NCI-H446 treated with DMSO at 0.1 percent for 48 hours (cell line): ENCODE measurements around the gene CYP19A1.
"Not testable (repeated sequence)": the region's sequence is repeated elsewhere in the genome, so short reads cannot be mapped to it uniquely, and the experiment has no call there.

Source experiments
- DNase-seq: peaks from one replicate; lab custom pipeline; 2025; lab: John Stamatoyannopoulos, UW

Gene CYP19A1

DNA sequence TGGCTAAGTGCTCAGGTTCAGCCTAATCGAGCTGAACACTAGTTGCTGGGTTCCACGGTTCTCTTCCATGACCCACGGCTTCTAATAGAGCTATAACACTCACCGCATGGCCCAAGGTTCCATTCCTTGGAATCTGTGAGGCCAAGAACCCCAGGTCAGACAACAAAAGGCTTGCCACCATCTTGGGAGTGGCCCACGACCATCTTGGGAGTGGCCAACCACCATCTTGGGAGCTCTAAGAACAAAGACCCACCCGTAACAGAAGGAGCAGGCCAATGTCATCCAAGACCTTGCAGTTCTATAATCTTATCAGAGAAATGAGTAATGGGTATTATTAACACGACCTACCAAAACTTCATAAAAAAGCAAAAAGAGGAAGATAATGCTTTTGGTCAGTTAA lies 77.3 kb downstream of the CYP19A1 start:
- not testable (repeated sequence) for DNase-seq

- DNase-seq: no peak
These were observed 78.2 kb downstream of the CYP19A1 start for GRCh38 chr15:51260202-51260601.

DNA sequence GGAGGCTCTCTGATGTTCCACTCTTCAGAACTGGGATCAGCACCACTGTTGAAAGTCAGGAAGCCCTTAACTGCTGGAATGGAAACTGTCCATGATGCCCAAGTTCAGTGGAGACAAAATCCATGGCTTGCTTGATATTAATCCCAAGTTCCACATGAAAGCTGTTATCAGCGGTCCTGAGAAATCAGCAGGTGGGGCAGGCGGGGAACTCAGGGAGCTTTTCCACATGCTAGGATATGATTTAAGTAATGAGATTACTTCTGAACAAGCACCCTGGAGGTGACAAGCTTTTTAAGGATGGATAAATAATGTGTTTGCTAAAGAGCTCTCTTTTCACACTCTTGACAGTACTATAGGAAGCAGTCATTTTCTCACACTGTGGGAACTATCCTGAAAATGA lies 82.9 kb downstream of the CYP19A1 start:
- no peak for DNase-seq

DNA sequence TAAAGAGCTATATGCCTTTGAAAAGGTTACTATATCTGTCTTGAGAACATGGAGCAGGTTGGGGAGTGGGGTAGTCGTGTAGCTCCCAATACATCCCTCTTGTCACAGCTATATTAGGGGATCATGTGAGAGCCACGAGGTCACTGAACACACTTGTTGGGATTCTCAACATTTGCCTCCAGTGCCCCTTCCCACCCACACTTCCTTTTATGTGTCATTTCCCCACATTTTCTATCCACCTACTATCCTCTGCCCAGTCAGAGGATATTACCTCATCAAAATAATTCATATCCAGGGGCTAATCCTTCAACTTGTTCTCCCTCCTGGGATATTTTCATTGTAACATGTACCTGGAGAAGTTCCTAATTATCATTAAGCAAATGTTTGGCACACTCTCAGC lies 85.0 kb downstream of the CYP19A1 start:
- no peak for DNase-seq

DNA sequence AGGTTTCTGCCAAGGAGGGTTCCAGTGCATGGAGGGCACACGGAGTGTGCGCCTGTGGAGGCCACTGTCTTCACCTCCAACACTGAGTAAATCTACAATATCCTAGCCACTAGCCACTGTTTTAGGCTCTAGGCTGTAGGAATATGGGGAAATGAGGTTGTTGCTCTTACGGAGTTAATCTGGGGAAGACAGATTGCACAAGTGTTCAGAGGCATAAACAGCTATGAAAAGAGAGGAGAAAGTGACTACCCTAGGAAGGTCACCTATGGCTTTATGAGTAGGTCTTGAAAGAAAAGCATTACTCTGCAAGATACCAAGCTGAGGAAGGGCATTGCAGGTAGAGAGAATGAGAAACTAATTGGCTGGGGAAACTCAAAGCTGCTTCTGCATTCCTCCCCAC lies 85.7 kb downstream of the CYP19A1 start:
- no peak for DNase-seq

DNA sequence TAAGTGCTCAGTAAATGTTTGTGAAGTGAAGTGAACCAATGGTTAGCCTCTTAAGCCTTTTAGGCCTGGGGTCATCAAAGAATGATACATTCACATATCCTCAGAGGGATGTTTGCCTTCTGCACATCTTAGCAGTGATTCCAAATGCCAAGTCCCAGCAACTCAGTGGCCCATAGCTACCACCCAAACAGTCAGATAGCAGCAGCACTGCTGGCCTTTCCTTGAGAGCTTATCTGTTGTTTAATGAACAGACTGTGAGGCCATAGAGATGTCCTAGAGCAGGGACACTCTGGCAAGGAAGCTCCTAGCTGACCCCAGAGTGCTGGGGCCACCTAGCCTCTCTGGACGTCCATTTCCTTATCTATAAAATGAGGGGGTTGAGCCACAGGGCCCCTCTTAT lies 86.8 kb downstream of the CYP19A1 start:
- no peak for DNase-seq

DNA sequence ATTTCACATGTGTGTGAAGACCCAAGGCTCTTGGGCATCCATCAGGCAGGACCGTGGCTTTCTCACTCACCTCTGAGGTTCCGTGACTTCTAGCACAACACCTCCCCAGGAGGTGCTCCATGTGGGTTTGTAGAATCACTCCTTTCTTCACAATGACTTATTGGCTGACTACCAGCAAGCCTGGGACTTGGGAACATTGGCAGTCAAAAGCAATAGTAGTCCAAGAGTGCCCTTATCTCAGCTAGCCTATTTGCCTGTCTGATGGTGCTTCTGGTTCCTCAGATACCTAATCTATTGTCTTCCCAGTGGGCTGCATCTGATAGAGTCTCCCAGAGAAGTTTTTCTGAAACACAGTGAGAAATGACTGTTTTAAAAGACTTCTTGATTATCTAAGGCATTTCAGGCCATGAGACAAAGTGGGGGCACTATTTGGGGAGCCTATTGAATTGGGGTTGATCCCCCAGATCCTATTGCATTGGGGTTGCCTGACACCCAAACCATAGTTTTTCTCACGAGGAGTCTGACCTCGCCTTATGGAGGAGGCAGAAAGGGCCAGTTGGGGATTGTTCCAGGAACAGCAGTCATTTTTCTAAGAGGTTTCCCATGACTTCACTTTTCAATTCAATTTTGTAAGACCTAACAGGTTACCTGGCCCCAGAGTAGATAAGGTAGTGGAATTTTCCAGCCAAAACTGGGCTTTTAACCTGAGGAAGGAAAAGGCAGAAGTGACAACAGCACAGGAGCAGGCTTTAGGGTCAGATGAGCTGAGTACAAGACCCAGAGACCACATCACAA lies 88.0 kb downstream of the CYP19A1 start:
- no peak for DNase-seq

- no peak for DNase-seq
These were observed 92.8 kb downstream of the CYP19A1 start for GRCh38 chr15:51245628-51246027.

- DNase-seq: no peak
These were observed 94.0 kb downstream of the CYP19A1 start for GRCh38 chr15:51244423-51244869.

DNA sequence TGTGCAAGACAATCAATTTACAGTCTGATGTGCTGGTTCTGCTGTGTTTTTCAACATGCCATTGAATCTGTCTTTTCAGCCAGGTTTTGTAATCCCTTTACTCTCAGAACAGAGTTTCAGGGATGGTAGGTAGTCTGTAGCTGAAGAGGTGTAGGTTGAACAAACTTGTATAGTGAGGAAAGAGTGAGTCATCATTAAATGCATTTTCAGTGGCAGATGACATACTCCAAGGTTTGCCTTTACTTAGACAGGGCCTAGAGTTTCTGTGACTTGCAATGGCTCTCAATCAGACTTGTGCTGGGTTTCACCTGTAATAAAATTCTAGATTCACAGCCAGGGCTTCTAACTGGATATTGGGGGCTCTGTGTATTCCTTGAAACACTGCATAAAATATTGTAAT lies 94.6 kb downstream of the CYP19A1 start:
- DNase-seq: no peak

GRCh38 chr15:51240066-51240465 lies 98.3 kb downstream of the CYP19A1 start:
- DNase-seq: no peak

DNA sequence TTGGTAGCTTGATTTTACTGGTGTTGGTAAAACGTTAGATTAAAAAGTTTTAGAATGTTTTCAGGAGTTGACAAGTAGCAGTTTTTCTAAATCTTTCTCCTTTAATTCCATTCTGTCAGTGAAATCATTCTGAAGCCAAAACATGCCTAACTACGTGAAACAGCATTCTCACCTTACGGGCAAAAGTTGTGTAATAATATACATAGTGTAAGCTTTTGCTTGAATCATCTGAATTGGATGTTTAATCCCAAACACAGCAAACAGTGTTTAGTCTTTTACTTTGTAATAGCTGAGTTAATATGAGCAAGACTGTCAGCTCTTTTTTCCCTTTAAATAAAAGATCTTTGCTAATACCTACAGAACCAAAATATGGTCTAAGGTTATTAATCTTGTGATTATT lies 100.6 kb downstream of the CYP19A1 start:
- no peak for DNase-seq

DNA sequence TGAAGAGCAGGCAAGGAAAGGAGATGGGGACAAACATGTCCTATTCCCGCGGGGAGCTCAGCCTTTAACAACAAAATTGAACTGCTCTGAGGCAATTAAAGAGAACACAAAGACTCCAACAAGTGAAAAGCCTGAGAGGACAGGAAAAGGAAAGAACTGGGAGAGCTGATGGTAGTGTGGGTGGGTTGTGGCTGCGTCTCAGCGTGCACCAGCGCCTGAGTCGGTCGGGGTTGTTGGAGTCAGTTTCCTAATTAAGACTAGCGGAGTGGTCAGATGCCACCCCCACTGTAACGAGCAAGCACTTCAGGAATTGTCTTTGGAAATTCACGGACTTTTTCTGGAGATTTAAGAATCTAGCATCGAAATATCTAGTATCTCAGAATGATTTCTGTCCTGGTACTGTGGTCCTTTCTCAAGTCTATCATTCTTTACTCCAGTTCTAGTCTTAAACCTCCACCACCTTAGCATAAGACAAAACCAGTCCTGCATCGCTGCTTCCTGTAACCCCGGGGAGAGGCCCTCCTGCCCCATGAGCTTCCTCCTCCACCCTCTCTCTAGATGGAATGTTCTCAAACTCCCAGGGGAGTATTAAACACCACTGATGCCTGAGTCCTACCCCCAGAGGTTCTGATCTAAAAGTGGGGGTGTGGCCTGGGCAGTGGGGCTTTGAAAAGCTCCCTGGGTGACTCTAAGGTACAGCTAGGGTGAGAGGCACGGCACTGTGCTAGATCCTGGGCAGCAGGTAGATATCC lies 104.0 kb downstream of the CYP19A1 start:
- DNase-seq: no peak

DNA sequence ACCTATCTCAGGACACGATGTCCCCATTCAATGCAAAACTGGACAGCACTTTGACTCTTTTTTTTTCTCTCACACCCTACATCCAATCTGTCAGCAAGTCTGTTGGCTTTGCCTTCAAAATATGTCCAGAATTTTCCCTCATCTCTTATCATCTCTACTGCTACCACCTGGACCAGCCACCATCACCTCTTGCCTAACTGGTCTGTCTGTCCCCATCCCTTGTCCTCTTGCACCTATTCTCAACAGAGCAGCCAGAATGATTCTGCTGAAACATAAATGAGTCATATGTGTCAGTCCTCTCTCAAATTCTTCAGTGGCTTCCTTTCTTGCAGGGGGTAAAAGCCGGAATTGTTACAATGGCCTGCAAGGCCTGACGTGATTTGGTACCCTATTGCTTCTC lies 105.8 kb downstream of the CYP19A1 start:
- DNase-seq: no peak

DNA sequence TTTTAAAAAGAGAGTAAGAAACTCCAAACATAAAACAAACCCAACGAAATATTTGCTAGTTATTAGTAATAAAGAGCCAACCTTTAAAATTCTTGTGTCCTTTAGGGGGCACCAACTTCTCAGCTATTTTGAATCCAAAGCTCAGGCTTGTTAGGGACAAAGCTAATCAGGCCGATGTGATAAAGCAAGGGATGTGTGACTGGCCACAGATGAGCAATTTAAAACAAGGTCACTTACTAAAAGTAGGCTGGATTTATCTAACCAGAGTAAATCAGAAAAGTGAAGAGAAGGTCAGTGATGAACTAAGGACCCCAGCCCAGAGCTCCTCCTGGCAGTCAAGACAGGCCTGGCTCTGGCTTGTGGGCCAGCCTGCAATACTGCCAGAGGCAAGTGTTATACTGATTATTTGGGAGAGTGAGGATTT lies 108.5 kb downstream of the CYP19A1 start:
- DNase-seq: no peak

DNA sequence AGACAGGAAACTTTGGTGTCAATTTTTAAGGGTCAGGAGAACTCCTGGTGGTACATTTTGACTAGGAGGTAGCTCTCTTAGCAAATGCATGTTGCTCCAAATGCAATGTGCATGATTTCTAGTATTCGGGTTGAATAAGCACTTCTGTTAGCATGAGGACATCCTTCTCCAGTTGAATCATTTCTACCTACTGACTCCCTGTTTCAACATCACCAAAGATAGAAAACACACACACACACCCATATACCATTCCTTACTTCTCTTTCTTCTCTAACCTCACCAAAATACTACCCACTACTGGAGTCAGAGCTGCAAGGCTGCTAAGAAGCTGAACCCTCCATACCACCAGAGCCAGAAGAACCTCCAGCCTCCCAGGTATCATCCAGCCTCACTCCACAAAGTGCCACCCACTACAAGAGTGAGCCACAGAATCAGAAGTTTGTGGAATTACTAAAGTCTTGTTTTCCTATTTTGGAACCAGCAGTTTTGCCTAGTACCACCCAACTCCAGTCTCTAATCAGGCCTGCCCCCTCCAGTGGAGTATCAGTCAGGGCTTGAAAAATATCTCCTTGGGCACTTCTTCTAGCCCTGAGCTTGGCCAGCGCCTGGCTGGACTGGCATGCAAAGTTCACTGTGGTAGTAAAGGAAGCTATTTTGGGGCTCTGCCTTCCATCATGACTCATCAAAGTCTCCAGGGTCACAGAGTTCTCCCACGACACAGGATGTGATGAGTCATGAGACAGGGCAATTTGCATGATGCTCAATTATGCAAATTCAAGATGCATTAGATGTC lies 110.3 kb downstream of the CYP19A1 start:
- no peak for DNase-seq

DNA sequence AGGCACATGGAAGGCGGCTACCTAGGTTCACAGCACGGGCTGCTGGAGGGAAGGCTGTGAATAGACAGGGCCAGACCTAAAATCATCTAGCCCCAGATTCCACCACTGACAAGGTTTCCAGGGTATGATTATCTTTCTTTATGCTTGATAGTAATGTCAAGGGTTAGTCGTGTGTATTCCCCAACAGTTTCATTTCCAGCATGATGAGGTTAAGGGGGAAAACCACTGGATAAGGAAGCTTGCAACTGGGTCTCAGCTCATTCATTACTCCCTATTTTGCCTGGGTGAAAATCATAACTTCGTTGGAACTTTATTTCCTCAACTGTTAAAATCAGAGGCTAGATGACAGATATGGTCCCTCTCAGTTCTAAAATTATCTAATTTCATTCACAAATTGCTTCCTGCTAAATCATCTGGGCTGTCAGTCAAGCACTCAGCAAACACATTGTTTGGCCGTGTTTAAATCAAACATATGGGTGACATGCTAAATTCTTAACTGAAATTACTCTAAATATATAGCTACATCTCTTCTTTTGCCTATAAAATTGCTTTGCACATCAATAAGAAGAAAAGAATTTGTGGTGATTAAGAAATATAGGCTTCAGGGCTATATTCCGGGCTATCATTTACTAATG lies 111.7 kb downstream of the CYP19A1 start:
- DNase-seq: no peak

DNA sequence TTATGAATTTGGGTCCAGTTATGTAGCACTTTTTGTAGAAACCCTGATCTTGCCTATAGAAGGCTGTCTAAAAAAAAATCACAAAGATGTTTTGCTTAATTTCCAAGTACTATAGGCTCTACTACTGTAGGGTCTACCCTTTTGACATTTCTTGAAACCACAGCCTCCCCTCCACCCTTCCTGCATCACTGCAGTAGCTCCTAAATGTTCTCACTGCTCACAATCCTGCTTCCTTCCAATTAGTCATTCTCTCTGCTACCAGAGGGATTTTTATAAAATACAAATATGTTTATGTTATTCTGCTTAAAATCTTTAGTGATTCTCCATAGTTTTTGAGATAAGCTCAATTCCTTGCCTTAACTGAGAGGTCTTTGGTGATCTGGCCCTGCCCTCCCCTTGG lies 114.0 kb downstream of the CYP19A1 start:
- no peak for DNase-seq

DNA sequence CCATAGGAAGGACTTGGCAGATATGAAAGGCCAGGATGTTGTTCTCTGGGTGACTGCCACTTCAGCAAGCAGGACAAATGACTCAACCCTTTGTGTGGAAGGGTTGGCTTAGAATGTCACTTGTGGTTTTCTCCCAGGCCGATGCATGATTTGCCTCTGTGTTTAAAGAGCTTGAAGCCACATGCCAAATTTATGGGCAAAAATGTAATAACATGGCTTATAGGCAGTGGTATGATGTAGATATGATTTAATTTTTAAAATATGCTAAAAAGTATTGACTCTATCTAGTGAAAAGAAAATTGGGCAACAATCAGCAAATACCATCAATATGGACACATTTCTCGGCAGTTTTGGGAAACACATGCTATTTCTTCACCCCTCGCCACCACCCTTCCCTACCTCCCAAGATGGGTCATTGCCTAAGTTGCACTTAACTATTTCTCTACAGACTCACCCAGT lies 114.6 kb downstream of the CYP19A1 start:
- no peak for DNase-seq

DNA sequence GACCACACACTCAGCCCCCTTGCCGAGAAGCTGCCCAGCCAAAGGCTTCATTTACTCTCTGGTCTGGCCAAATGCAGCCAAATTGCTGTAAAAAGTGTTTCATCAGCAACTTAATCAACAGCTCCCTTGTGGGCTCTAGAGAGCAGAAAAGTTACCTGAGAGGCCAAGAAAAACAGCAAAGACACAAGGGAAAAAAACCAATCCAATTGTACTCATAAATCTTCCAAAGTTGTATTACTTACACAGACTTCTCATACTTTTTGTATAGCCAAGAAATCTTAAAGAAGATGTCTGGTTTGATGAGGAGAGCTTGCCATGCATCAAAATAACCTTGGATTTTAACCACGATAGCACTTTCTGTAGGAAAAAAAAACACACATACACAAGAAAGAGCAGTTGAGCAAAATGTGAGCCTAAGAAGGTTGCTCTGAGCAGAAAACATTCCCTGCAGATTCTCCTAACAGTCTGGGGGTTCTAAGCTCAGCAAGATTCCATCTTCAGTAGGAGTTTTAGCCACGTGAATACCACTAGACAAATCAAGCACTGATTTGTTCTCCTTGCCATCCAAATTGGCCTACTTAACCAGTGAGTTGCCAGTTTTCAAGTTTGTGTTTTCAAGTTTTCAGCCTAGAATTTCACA lies 120.0 kb downstream of the CYP19A1 start:
- no peak for DNase-seq

- no peak for DNase-seq
These were observed 125.5 kb downstream of the CYP19A1 start for GRCh38 chr15:51212909-51213308.

- DNase-seq: no peak
These were observed 126.2 kb downstream of the CYP19A1 start for GRCh38 chr15:51212239-51212638.
